ENCODE data around the gene SLC8A1. TPM values are rescaled to one million over a fixed set of nuclear protein-coding genes. Genes with fewer than 3 reads are reported as not detected.

Gene SLC8A1
- total RNA-seq, 1 experiment from 2014 or later = not detected

GRCh38 chr2:40276076-40276475, 175.8 kb downstream of the SLC8A1 start:
- TF ChIP-seq, protein P1, sequence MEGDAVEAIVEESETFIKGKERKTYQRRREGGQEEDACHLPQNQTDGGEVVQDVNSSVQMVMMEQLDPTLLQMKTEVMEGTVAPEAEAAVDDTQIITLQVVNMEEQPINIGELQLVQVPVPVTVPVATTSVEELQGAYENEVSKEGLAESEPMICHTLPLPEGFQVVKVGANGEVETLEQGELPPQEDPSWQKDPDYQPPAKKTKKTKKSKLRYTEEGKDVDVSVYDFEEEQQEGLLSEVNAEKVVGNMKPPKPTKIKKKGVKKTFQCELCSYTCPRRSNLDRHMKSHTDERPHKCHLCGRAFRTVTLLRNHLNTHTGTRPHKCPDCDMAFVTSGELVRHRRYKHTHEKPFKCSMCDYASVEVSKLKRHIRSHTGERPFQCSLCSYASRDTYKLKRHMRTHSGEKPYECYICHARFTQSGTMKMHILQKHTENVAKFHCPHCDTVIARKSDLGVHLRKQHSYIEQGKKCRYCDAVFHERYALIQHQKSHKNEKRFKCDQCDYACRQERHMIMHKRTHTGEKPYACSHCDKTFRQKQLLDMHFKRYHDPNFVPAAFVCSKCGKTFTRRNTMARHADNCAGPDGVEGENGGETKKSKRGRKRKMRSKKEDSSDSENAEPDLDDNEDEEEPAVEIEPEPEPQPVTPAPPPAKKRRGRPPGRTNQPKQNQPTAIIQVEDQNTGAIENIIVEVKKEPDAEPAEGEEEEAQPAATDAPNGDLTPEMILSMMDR (conservative IDR thresholded peaks at IDR 0.05; ENCODE audit: low read depth, low read length) = no peak
- TF ChIP-seq EZH2 (IDR thresholded peaks at IDR 0.05; ENCODE audit: borderline replicate concordance, low read depth, low read length, poor library complexity, severe bottlenecking) = no peak
- intact Hi-C loops (cut with micrococcal nuclease; ENCODE audit: unreplicated experiment) = no loop called here
- CTCF ChIA-PET = no interaction called here
- H3K4me3 ChIP-seq (ENCODE audit: low read depth, low read length, poor library complexity, severe bottlenecking) = no peak overlapping the region
- POLR2A ChIA-PET (ENCODE audit: low non-redundant PET) = no interaction called here
- BruUV-seq (replicated peaks) = no TSS peak
- H3K27ac ChIP-seq (ENCODE audit: low read depth, low read length, poor library complexity, severe bottlenecking) = no peak overlapping the region
- no peaks in the 10 kb centered on the region for H3K4me1 ChIP-seq (ENCODE audit: insufficient read depth, low read length, poor library complexity, severe bottlenecking)
- H3K36me3 ChIP-seq (ENCODE audit: insufficient read depth, low read length, poor library complexity, severe bottlenecking) = no peaks in the 10 kb centered on the region
- H3K27me3 ChIP-seq (replicated peaks; ENCODE audit: insufficient read depth, low read depth, low read length, poor library complexity) = peaks cover 10% of the 10 kb centered on the region
- DNase-seq (ENCODE audit: low spot score) = no peak
- H3K9me3 ChIP-seq (ENCODE audit: low read depth, low read length, poor library complexity, severe bottlenecking) = no peaks in the 10 kb centered on the region

GRCh38 chr2:40274270-40274669, 177.6 kb downstream of the SLC8A1 start:
- BruUV-seq (replicated peaks) = no TSS peak

GRCh38 chr2:40273734-40274182, 178.1 kb downstream of the SLC8A1 start:
- intact Hi-C loops (cut with micrococcal nuclease; ENCODE audit: unreplicated experiment) = no loop called here
- Histone ChIP-seq H3K4me3 (ENCODE audit: low read depth, low read length, poor library complexity, severe bottlenecking) (no peak overlapping the region), H3K36me3 (ENCODE audit: insufficient read depth, low read length, poor library complexity, severe bottlenecking) (no peaks in the 10 kb centered on the region), H3K4me1 (ENCODE audit: insufficient read depth, low read length, poor library complexity, severe bottlenecking) (no peaks in the 10 kb centered on the region), H3K9me3 (ENCODE audit: low read depth, low read length, poor library complexity, severe bottlenecking) (no peaks in the 10 kb centered on the region), H3K27me3 (replicated peaks; ENCODE audit: insufficient read depth, low read depth, low read length, poor library complexity) (peaks cover 19% of the 10 kb centered on the region), H3K27ac (ENCODE audit: low read depth, low read length, poor library complexity, severe bottlenecking) (no peak overlapping the region)
- ChIA-PET POLR2A (ENCODE audit: low non-redundant PET) (no interaction called here), CTCF (no interaction called here)
- TF ChIP-seq EZH2 (IDR thresholded peaks at IDR 0.05; ENCODE audit: borderline replicate concordance, low read depth, low read length, poor library complexity, severe bottlenecking) = no peak
- TF ChIP-seq, protein P1 (conservative IDR thresholded peaks at IDR 0.05; ENCODE audit: low read depth, low read length) = no peak
- DNase-seq (ENCODE audit: low spot score) = no peak
- no TSS peak for BruUV-seq (replicated peaks)

More at GRCh38 chr2:40274270-40274669, 177.6 kb downstream of the SLC8A1 start:
- Histone ChIP-seq H3K27me3 (replicated peaks; ENCODE audit: insufficient read depth, low read depth, low read length, poor library complexity) (peaks cover 19% of the 10 kb centered on the region), H3K4me3 (ENCODE audit: low read depth, low read length, poor library complexity, severe bottlenecking) (no peak overlapping the region), H3K9me3 (ENCODE audit: low read depth, low read length, poor library complexity, severe bottlenecking) (no peaks in the 10 kb centered on the region), H3K27ac (ENCODE audit: low read depth, low read length, poor library complexity, severe bottlenecking) (no peak overlapping the region), H3K36me3 (ENCODE audit: insufficient read depth, low read length, poor library complexity, severe bottlenecking) (no peaks in the 10 kb centered on the region), H3K4me1 (ENCODE audit: insufficient read depth, low read length, poor library complexity, severe bottlenecking) (no peaks in the 10 kb centered on the region)
- TF ChIP-seq, protein P1 (conservative IDR thresholded peaks at IDR 0.05; ENCODE audit: low read depth, low read length) = no peak
- no peak for TF ChIP-seq EZH2 (IDR thresholded peaks at IDR 0.05; ENCODE audit: borderline replicate concordance, low read depth, low read length, poor library complexity, severe bottlenecking)
- ChIA-PET POLR2A (ENCODE audit: low non-redundant PET) (no interaction called here), CTCF (no interaction called here)
- no peak for DNase-seq (ENCODE audit: low spot score)
- intact Hi-C loops (cut with micrococcal nuclease; ENCODE audit: unreplicated experiment) = no loop called here
